ENCODE measurements around the gene STAMBP.
"Not testable (repeated sequence)": the region's sequence is repeated elsewhere in the genome, so short reads cannot be mapped to it uniquely, and the experiment has no call there.

Gene STAMBP

DNA sequence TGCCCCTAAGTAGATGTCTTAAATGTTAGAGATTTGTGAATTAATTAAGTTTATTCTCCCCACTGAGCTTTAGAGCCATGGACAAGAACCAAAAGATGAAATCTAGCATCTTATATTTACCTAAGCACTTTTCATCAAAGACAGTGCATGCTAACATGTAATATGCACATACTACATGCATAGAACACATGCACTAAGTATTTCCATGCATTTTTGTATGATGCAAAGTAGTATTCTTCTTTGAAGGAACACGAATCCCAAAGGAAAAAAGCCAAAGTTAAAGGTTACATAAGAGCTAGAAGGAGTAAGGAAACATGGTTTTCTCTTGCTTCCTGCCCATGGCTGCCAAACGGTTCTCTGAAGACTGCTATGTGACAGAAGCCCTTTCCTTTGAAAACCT is 15.3 kb downstream of the STAMBP start:
- Mint-ChIP-seq H3K9me3 (no peaks in the 10 kb centered on the region), H3K36me3 (ENCODE audit: low read depth) (peaks cover 67% of the 10 kb centered on the region), H3K4me1 (ENCODE audit: low read depth) (peaks cover 2% of the 10 kb centered on the region), H3K27ac (no peak overlapping the region), H3K4me3 (no peak overlapping the region), H3K27me3 (no peaks in the 10 kb centered on the region)
- intact Hi-C loops (cut with micrococcal nuclease): no loop called here

DNA sequence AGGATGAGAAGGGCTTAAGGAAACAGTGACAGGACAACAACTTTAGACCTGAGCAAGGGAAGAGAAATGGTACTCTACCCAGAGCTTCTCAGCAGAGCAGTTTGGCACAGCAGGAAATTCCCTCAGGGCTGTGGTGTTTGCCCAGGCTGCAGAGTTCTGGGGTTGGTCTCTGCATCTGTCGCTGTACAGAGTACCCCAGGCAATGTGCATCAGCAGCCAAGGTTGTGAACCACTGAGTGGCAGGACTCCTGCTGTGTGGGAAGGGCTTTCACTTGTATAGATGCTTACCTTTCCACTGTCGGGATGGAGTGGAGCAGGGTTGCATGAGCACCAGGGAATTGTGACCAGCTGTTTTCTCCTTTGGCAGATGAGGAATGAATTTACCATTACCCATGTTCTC is 21.2 kb downstream of the STAMBP start:
- intact Hi-C loops (cut with micrococcal nuclease): loop anchor here (10.0 kb wide), 1 partner anchor 135 kb away; the partner anchor contains the start of gene TET3
- Mint-ChIP-seq H3K27ac (no peak overlapping the region), H3K4me3 (no peak overlapping the region), H3K27me3 (no peaks in the 10 kb centered on the region), H3K36me3 (ENCODE audit: low read depth) (peaks cover 52% of the 10 kb centered on the region), H3K9me3 (no peaks in the 10 kb centered on the region), H3K4me1 (ENCODE audit: low read depth) (no peaks in the 10 kb centered on the region)

DNA sequence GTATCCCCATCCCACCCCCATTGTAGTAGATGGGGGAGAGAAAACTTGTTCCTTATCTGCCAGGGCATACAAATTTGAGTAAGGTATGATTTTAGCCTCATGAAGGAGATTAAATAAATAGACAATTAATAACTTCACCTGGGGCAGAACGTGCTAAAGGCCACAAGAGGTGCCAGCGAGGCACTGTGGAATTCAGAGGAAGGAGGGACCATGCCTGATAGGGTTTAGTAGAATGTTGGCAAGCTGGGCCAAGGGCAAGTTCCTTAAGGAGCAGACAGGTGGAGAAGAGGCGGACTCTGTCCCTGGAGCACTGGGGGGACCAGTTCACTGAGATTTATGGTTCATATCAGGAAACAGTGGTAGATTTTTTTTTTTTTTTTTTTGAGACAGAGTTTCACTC is 22.5 kb downstream of the STAMBP start:
- Mint-ChIP-seq H3K27ac (no peak overlapping the region), H3K27me3 (no peaks in the 10 kb centered on the region), H3K4me3 (no peak overlapping the region), H3K9me3 (no peaks in the 10 kb centered on the region), H3K4me1 (ENCODE audit: low read depth) (no peaks in the 10 kb centered on the region), H3K36me3 (ENCODE audit: low read depth) (peaks cover 39% of the 10 kb centered on the region)
- intact Hi-C loops (cut with micrococcal nuclease): loop anchor here (10.0 kb wide), 1 partner anchor 134 kb away; the partner anchor contains the start of gene TET3

DNA sequence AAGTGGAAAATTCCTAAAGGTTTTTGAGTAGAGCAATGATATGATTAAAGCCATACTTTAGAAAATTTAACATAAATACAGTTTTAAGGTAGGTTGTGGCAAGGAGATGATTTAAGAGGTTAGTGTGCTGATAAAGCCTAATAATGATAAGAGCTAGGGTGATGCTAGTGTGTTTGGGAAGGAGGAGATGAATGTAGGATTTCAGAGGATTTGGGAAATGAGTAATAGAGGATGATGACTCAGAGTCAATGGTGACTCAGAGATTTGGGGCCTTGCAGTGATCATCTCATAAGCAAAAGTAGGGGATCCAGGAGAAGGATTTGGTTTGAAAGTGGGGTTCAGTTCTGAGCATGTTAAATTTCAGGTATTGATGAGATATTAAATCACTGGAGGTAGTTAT is 23.3 kb downstream of the STAMBP start:
- H3K27me3 Mint-ChIP-seq: no peaks in the 10 kb centered on the region
- H3K36me3 Mint-ChIP-seq (ENCODE audit: low read depth): peaks cover 32% of the 10 kb centered on the region
- H3K27ac Mint-ChIP-seq: no peak overlapping the region
- no peaks in the 10 kb centered on the region for H3K9me3 Mint-ChIP-seq
- intact Hi-C loops (cut with micrococcal nuclease): loop anchor here (10.0 kb wide), 1 partner anchor 133 kb away; the partner anchor contains the start of gene TET3
- no peak overlapping the region for H3K4me3 Mint-ChIP-seq
- H3K4me1 Mint-ChIP-seq (ENCODE audit: low read depth): no peaks in the 10 kb centered on the region

DNA sequence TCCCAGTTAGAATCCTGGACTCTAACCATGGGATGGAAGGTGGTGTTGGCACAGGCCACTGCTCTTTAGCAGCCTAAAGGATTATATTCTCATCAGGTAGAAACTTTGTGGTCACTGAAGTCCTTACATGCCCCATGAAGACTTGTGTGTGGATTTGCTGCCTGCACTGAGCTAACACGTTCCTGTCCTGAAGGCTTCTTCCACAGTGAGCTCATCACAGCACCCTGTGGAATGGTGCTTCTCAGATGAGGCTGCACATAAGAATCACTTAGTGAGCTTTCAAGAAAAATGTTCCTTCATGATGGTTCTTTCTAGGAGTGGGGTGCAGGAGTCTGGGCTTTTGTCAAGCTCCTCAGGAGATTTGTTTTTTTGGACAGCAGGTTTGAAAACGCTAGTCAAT is 26.8 kb downstream of the STAMBP start:
- Mint-ChIP-seq H3K27me3 (no peaks in the 10 kb centered on the region), H3K36me3 (ENCODE audit: low read depth) (peaks cover 19% of the 10 kb centered on the region), H3K4me3 (no peak overlapping the region), H3K27ac (no peak overlapping the region), H3K4me1 (ENCODE audit: low read depth) (no peaks in the 10 kb centered on the region), H3K9me3 (no peaks in the 10 kb centered on the region)
- intact Hi-C loops (cut with micrococcal nuclease): loop anchor here (10.0 kb wide), 1 partner anchor 129 kb away; the partner anchor contains the start of gene TET3

GRCh38 chr2:73856214-73856613 is 27.5 kb downstream of the STAMBP start:
- peaks cover 25% of the 10 kb centered on the region for H3K36me3 Mint-ChIP-seq (ENCODE audit: low read depth)
- no peak overlapping the region for H3K4me3 Mint-ChIP-seq
- H3K9me3 Mint-ChIP-seq: no peaks in the 10 kb centered on the region
- no peaks in the 10 kb centered on the region for H3K27me3 Mint-ChIP-seq
- intact Hi-C loops (cut with micrococcal nuclease): loop anchor here (10.0 kb wide), 1 partner anchor 129 kb away; the partner anchor contains the start of gene TET3
- H3K4me1 Mint-ChIP-seq (ENCODE audit: low read depth): no peaks in the 10 kb centered on the region
- no peak overlapping the region for H3K27ac Mint-ChIP-seq

DNA sequence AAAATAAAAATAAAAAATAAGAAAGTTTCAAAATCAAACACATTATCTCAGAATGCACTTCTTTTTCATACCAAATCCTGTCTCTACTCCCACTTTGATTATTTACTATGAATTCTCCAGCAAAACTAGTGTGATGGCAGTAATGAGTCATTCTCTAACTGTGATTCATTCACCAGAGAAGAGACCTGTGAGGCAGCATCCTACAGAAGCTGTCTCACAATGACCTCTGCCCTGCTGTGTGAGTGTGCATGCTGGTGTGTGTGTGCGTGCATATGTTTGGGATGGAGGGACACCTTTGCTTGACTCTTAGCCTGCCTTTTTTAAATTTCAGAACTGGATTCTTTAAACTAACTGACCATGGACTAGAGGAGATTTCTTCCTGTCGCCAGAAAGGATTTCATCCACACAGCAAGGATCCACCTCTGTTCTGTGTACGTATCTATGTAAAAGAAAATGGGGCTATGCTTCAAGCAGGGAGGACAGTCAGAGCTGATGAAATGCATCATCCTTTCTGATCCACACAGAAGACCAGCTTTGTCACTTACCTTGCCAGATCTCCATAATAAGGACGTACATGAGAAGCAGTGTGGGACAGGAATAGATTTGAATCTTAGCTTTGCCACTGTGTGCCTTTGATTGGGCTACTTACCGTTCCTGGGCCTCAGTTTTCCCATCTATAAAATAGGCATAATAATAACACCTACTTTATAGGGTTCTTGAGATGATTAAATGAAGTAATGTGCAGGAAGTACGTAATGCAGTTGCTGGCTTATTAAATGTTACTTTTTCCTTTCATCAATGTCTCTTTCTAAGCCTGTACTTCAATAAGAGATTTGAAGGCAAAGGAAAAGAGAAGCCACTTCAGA is 31.2 kb downstream of the STAMBP start:
- Mint-ChIP-seq H3K36me3 (ENCODE audit: low read depth) (peaks cover 62% of the 10 kb centered on the region), H3K4me1 (ENCODE audit: low read depth) (no peaks in the 10 kb centered on the region), H3K4me3 (no peak overlapping the region), H3K9me3 (no peaks in the 10 kb centered on the region), H3K27ac (no peak overlapping the region), H3K27me3 (no peaks in the 10 kb centered on the region)
- intact Hi-C loops (cut with micrococcal nuclease): loop anchor here (10.0 kb wide), 1 partner anchor 125 kb away; the partner anchor contains the start of gene TET3

DNA sequence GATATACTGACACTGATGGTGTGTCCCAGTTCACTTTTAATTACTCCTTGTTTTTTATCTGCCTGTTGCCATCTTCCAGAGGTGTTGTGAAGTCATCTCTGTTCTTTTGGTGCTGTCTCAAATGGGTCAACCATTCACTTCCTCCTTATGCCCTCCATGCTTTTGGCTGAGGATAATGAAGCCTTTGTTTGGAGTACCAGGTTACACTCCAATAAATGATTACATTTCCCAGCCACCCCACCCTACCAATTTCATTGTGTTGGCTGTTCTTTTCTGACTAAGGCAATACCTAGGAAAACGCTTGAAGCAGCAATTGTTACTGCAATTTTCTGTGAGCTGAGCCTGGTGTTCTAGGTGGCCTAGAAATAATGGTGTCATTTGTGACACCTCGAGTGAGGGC is 34.2 kb downstream of the STAMBP start:
- intact Hi-C loops (cut with micrococcal nuclease): no loop called here
- H3K27me3 Mint-ChIP-seq: no peaks in the 10 kb centered on the region
- H3K4me1 Mint-ChIP-seq (ENCODE audit: low read depth): no peaks in the 10 kb centered on the region
- no peak overlapping the region for H3K27ac Mint-ChIP-seq
- H3K9me3 Mint-ChIP-seq: no peaks in the 10 kb centered on the region
- H3K36me3 Mint-ChIP-seq (ENCODE audit: low read depth): peaks cover 84% of the 10 kb centered on the region
- no peak overlapping the region for H3K4me3 Mint-ChIP-seq

- intact Hi-C loops (cut with micrococcal nuclease): no loop called here
- Mint-ChIP-seq H3K27me3 (no peaks in the 10 kb centered on the region), H3K27ac (no peak overlapping the region), H3K9me3 (no peaks in the 10 kb centered on the region), H3K4me1 (ENCODE audit: low read depth) (no peaks in the 10 kb centered on the region), H3K4me3 (no peak overlapping the region), H3K36me3 (ENCODE audit: low read depth) (peaks cover 37% of the 10 kb centered on the region)
Measured at GRCh38 chr2:73868204-73868978, 39.6 kb downstream of the STAMBP start.

- peaks cover 21% of the 10 kb centered on the region for H3K36me3 Mint-ChIP-seq (ENCODE audit: low read depth)
- no peak overlapping the region for H3K4me3 Mint-ChIP-seq
- H3K9me3 Mint-ChIP-seq: no peaks in the 10 kb centered on the region
- H3K4me1 Mint-ChIP-seq (ENCODE audit: low read depth): no peaks in the 10 kb centered on the region
- H3K27me3 Mint-ChIP-seq: no peaks in the 10 kb centered on the region
- intact Hi-C loops (cut with micrococcal nuclease): no loop called here
- H3K27ac Mint-ChIP-seq: no peak overlapping the region
Measured at GRCh38 chr2:73870084-73870483, 41.3 kb downstream of the STAMBP start.

- Mint-ChIP-seq H3K9me3 (no peaks in the 10 kb centered on the region), H3K27me3 (no peaks in the 10 kb centered on the region)
Measured at GRCh38 chr2:73877071-73877802, 48.5 kb downstream of the STAMBP start.

GRCh38 chr2:73877984-73878383 is 49.2 kb downstream of the STAMBP start:
- H3K4me3 Mint-ChIP-seq; H3K36me3 Mint-ChIP-seq (ENCODE audit: low read depth); H3K27me3 Mint-ChIP-seq; H3K9me3 Mint-ChIP-seq: not testable (repeated sequence)
- intact Hi-C loops (cut with micrococcal nuclease): loop anchor here (5.0 kb wide), 1 partner anchor 49 kb away; the partner anchor contains the start of gene DGUOK
- Mint-ChIP-seq H3K27ac (peak overlapping the region; percentile 72), H3K4me1 (ENCODE audit: low read depth) (peaks cover 12% of the 10 kb centered on the region)

More at GRCh38 chr2:73877071-73877802, 48.5 kb downstream of the STAMBP start:
- H3K4me3 Mint-ChIP-seq: peak overlapping the region; percentile 51
- intact Hi-C loops (cut with micrococcal nuclease): loop anchor here (5.0 kb wide), 1 partner anchor 50 kb away; the partner anchor contains the start of gene DGUOK
- H3K4me1 Mint-ChIP-seq (ENCODE audit: low read depth): peaks cover 12% of the 10 kb centered on the region
- H3K36me3 Mint-ChIP-seq (ENCODE audit: low read depth): no peaks in the 10 kb centered on the region
- peak overlapping the region; percentile 72 for H3K27ac Mint-ChIP-seq

GRCh38 chr2:73885406-73885805 is 56.6 kb downstream of the STAMBP start:
- H3K27me3 Mint-ChIP-seq: peaks cover 13% of the 10 kb centered on the region
- no peaks in the 10 kb centered on the region for H3K36me3 Mint-ChIP-seq (ENCODE audit: low read depth)
- no peaks in the 10 kb centered on the region for H3K4me1 Mint-ChIP-seq (ENCODE audit: low read depth)
- intact Hi-C loops (cut with micrococcal nuclease): no loop called here
- no peak overlapping the region for H3K4me3 Mint-ChIP-seq
- H3K27ac Mint-ChIP-seq: no peak overlapping the region
- H3K9me3 Mint-ChIP-seq: no peaks in the 10 kb centered on the region

All from dendritic cell treated with granulocyte-macrophage colony-stimulating factor and Interleukin-4, amounts not matched to agents 40 ng/mL and 50 ng/mL, for 4 days (primary cell).